HG02759 (cell line): ENCODE data around the gene RPTOR.

Experiments
- ATAC-seq: cut with Tn5 transposase; IDR thresholded peaks from one replicate; pipeline ENCODE4 v1.9.1; 2021; ENCODE audit warnings: mild to moderate bottlenecking, moderate library complexity; ENCODE audit not compliant: unreplicated experiment

The RPTOR gene

GRCh38 chr17:80637048-80637781 lies 92.6 kb downstream of the RPTOR start:
- no peak for ATAC-seq

GRCh38 chr17:80639658-80640057 lies 95.0 kb downstream of the RPTOR start:
- ATAC-seq = no peak

GRCh38 chr17:80640366-80641084 lies 95.9 kb downstream of the RPTOR start:
- ATAC-seq = no peak

GRCh38 chr17:80643326-80644099 lies 98.9 kb downstream of the RPTOR start:
- no peak for ATAC-seq

- no peak for ATAC-seq
These were observed 99.9 kb downstream of the RPTOR start for GRCh38 chr17:80644536-80644935.

- ATAC-seq = no peak
These were observed 101.2 kb downstream of the RPTOR start for GRCh38 chr17:80645706-80646325.

GRCh38 chr17:80646328-80646727 lies 101.7 kb downstream of the RPTOR start:
- ATAC-seq = no peak

- ATAC-seq = no peak
These were observed 103.1 kb downstream of the RPTOR start for GRCh38 chr17:80647746-80648145.

GRCh38 chr17:80649200-80649644 lies 104.6 kb downstream of the RPTOR start:
- no peak for ATAC-seq

- ATAC-seq = no peak
These were observed 105.2 kb downstream of the RPTOR start for GRCh38 chr17:80649672-80650330.

GRCh38 chr17:80650331-80650672 lies 105.7 kb downstream of the RPTOR start:
- no peak for ATAC-seq

GRCh38 chr17:80650751-80651518 lies 106.3 kb downstream of the RPTOR start:
- ATAC-seq = no peak

- no peak for ATAC-seq
These were observed 108.2 kb downstream of the RPTOR start for GRCh38 chr17:80652756-80653330.

- ATAC-seq = no peak
These were observed 109.2 kb downstream of the RPTOR start for GRCh38 chr17:80653856-80654255.

- ATAC-seq = no peak
These were observed 111.0 kb downstream of the RPTOR start for GRCh38 chr17:80655608-80656007.

- ATAC-seq = no peak
These were observed 112.0 kb downstream of the RPTOR start for GRCh38 chr17:80656590-80656989.

GRCh38 chr17:80657561-80657960 lies 112.9 kb downstream of the RPTOR start:
- ATAC-seq = no peak

- no peak for ATAC-seq
These were observed 114.2 kb downstream of the RPTOR start for GRCh38 chr17:80658821-80659220.

- no peak for ATAC-seq
These were observed 115.0 kb downstream of the RPTOR start for GRCh38 chr17:80659651-80660050.
